MCF 10A (cell line): Measurements from ENCODE around the gene CD69. TPM values are rescaled to one million over a fixed set of nuclear protein-coding genes. Genes with fewer than 3 reads are reported as not detected.

Experiments used
- BruUV-seq: library from RNA; stranded (reverse); fragments of 400-500 nt; replicated peaks from 2 replicates; lab custom pipeline; 2021; lab: Mats Ljungman, UMichigan
- CTCF ChIA-PET: fragments of 300-600 bp; sonication (Branson Sonifier 250); formaldehyde crosslinking; extraction: SDS; loops from one replicate; lab custom pipeline; 2021; ENCODE audit warnings: antibody characterized with exemption, inconsistent platforms; lab: Yijun Ruan, JAX
- POLR2A ChIA-PET: fragments of 300-600, 350-650 bp; sonication (Branson Sonifier 250); formaldehyde crosslinking; extraction: SDS; loops from one replicate; lab custom pipeline; 2020; ENCODE audit warnings: antibody characterized with exemption, inconsistent platforms; lab: Yijun Ruan, JAX
- DNase-seq: peaks from one replicate; pipeline ENCODE4 v3.0.0-alpha.2; 2018; ENCODE audit not compliant: unreplicated experiment
- H3K27ac Mint-ChIP-seq: one replicate; pipeline ENCODE4 v1.8.0; 2022; ENCODE audit warnings: mild to moderate bottlenecking, low read depth, mixed read lengths; ENCODE audit not compliant: unreplicated experiment
- H3K27me3 Mint-ChIP-seq: one replicate; pipeline ENCODE4 v1.8.0; 2022; ENCODE audit warnings: mixed read lengths; ENCODE audit not compliant: insufficient read depth, unreplicated experiment
- H3K36me3 Mint-ChIP-seq: one replicate; pipeline ENCODE4 v1.8.0; 2022; ENCODE audit warnings: mild to moderate bottlenecking, moderate library complexity, mixed read lengths; ENCODE audit not compliant: insufficient read depth, unreplicated experiment
- H3K4me1 Mint-ChIP-seq: one replicate; pipeline ENCODE4 v1.8.0; 2022; ENCODE audit warnings: mixed read lengths; ENCODE audit not compliant: insufficient read depth, unreplicated experiment
- H3K4me3 Mint-ChIP-seq: one replicate; pipeline ENCODE4 v1.8.0; 2022; ENCODE audit warnings: mild to moderate bottlenecking, moderate library complexity, mixed read lengths; ENCODE audit not compliant: unreplicated experiment
- H3K9me3 Mint-ChIP-seq: one replicate; pipeline ENCODE4 v1.8.0; 2022; ENCODE audit warnings: mixed read lengths; ENCODE audit not compliant: unreplicated experiment
- CTCF ChIP-seq: fragments of 200-600 bp; IDR thresholded peaks from one replicate; pipeline ENCODE4 v1.8.0; 2022; ENCODE audit warnings: antibody characterized with exemption, mild to moderate bottlenecking; ENCODE audit not compliant: unreplicated experiment
- intact Hi-C: fragments of 100-400 bp; cut with micrococcal nuclease; formaldehyde crosslinking; loops from 2 replicates; pipeline ENCODE4 v1.14.1; 2022
- total RNA-seq: library from RNA; stranded (reverse); gene quantifications from 2 replicates; pipeline ENCODE4 v1.2.3, GENCODE V29; 2022

The CD69 gene
- total RNA-seq, 1 experiment from 2014 or later, result not detected

GRCh38 chr12:9782547-9783382, 22.1 kb upstream of the CD69 start:
- CTCF ChIA-PET, result interaction anchor here (1.0 kb wide), 1 partner anchor 32 kb away, joined by 4 read pairs; no protein-coding TSS in a partner anchor
- BruUV-seq, result no TSS peak
- no peak overlapping the region for H3K27ac Mint-ChIP-seq

GRCh38 chr12:9781360-9781759, 20.7 kb upstream of the CD69 start:
- no peak overlapping the region for H3K4me3 Mint-ChIP-seq
- DNase-seq, result no peak
- ChIA-PET CTCF (interaction anchor here (0.9 to 1.1 kb wide), 2 partner anchors 13 to 30 kb away, joined by 3 read pairs; no protein-coding TSS in a partner anchor), POLR2A (no interaction called here)
- H3K27me3 Mint-ChIP-seq, result peaks cover 36% of the 10 kb centered on the region
- no peaks in the 10 kb centered on the region for H3K9me3 Mint-ChIP-seq
- no peaks in the 10 kb centered on the region for H3K36me3 Mint-ChIP-seq
- BruUV-seq, result no TSS peak
- H3K27ac Mint-ChIP-seq, result no peak overlapping the region
- no peaks in the 10 kb centered on the region for H3K4me1 Mint-ChIP-seq
- TF ChIP-seq CTCF, result no peak
- intact Hi-C loops, result no loop called here

More at GRCh38 chr12:9782547-9783382, 22.1 kb upstream of the CD69 start:
- intact Hi-C loops, result no loop called here
- DNase-seq, result no peak
- Mint-ChIP-seq H3K4me3 (no peak overlapping the region), H3K9me3 (no peaks in the 10 kb centered on the region), H3K36me3 (no peaks in the 10 kb centered on the region), H3K4me1 (no peaks in the 10 kb centered on the region), H3K27me3 (peaks cover 51% of the 10 kb centered on the region)
- no peak for TF ChIP-seq CTCF
- POLR2A ChIA-PET, result no interaction called here

- Mint-ChIP-seq H3K27me3 (peaks cover 33% of the 10 kb centered on the region), H3K4me3 (no peak overlapping the region), H3K9me3 (no peaks in the 10 kb centered on the region), H3K27ac (no peak overlapping the region), H3K36me3 (no peaks in the 10 kb centered on the region), H3K4me1 (no peaks in the 10 kb centered on the region)
- POLR2A ChIA-PET, result interaction anchor here (0.6 kb wide), 1 partner anchor 543 kb away, joined by 3 read pairs; no protein-coding TSS in a partner anchor
- intact Hi-C loops, result no loop called here
- no peak for DNase-seq
- BruUV-seq, result no TSS peak
- no peak for TF ChIP-seq CTCF
- CTCF ChIA-PET, result interaction anchor here (0.7 kb wide), 1 partner anchor 159 kb away, joined by 5 read pairs; no protein-coding TSS in a partner anchor
These were observed 18.5 kb upstream of the CD69 start for GRCh38 chr12:9779209-9779608.

GRCh38 chr12:9776781-9777180, 16.1 kb upstream of the CD69 start:
- TF ChIP-seq CTCF, result no peak
- intact Hi-C loops, result no loop called here
- no peaks in the 10 kb centered on the region for H3K36me3 Mint-ChIP-seq
- ChIA-PET POLR2A (no interaction called here), CTCF (interaction anchor here (0.6 kb wide), 1 partner anchor 19 kb away, joined by 3 read pairs; no protein-coding TSS in a partner anchor)
- no peaks in the 10 kb centered on the region for H3K9me3 Mint-ChIP-seq
- no peak overlapping the region for H3K4me3 Mint-ChIP-seq
- BruUV-seq, result no TSS peak
- peaks cover 22% of the 10 kb centered on the region for H3K27me3 Mint-ChIP-seq
- no peak for DNase-seq
- no peaks in the 10 kb centered on the region for H3K4me1 Mint-ChIP-seq
- no peak overlapping the region for H3K27ac Mint-ChIP-seq
